NCI-H1694 treated with DMSO at 0.1 percent for 48 hours (cell line): ENCODE measurements around the gene PHGDH.
A peak's percentile ranks its signal among the peaks of the same experiment; 100 is the strongest.
"Not testable (repeated sequence)": the region's sequence is repeated elsewhere in the genome, so short reads cannot be mapped to it uniquely, and the experiment has no call there.

ENCODE experiments used
- DNase-seq: peaks from one replicate; lab custom pipeline; 2025; lab: John Stamatoyannopoulos, UW

Gene PHGDH

GRCh38 chr1:119711804-119712341, at the start of gene PHGDH:
PHGDH (plus strand) TSS chr1:119711934; CDS start chr1:119712023, 89 bp downstream.
- DNase-seq = peak; percentile 83

GRCh38 chr1:119662034-119662437, 49.7 kb upstream of the PHGDH start:
- DNase-seq = no peak

- no peak for DNase-seq
These were observed 47.7 kb upstream of the PHGDH start for GRCh38 chr1:119664067-119664466.

- DNase-seq = no peak
These were observed 44.6 kb upstream of the PHGDH start for GRCh38 chr1:119667173-119667572.

GRCh38 chr1:119670898-119671297, 40.8 kb upstream of the PHGDH start:
- no peak for DNase-seq

- no peak for DNase-seq
These were observed 38.4 kb upstream of the PHGDH start for GRCh38 chr1:119673171-119673940.

- DNase-seq = no peak
These were observed 37.6 kb upstream of the PHGDH start for GRCh38 chr1:119674111-119674526.

- DNase-seq = no peak
These were observed 36.9 kb upstream of the PHGDH start for GRCh38 chr1:119674835-119675289.

- peak; percentile 73 for DNase-seq
These were observed 36.1 kb upstream of the PHGDH start for GRCh38 chr1:119675349-119676345.

GRCh38 chr1:119676571-119677206, 35.0 kb upstream of the PHGDH start:
- no peak for DNase-seq

- DNase-seq = no peak
These were observed 32.5 kb upstream of the PHGDH start for GRCh38 chr1:119679223-119679622.

GRCh38 chr1:119680193-119680592, 31.5 kb upstream of the PHGDH start:
- no peak for DNase-seq

- DNase-seq = no peak
These were observed 31.0 kb upstream of the PHGDH start for GRCh38 chr1:119680723-119681122.

GRCh38 chr1:119681560-119681959, 30.2 kb upstream of the PHGDH start:
- DNase-seq = no peak

GRCh38 chr1:119682141-119682540, 29.6 kb upstream of the PHGDH start:
- DNase-seq = no peak

- DNase-seq = no peak
These were observed 27.8 kb upstream of the PHGDH start for GRCh38 chr1:119683893-119684292.

GRCh38 chr1:119686661-119687060, 25.1 kb upstream of the PHGDH start:
- no peak for DNase-seq

GRCh38 chr1:119687434-119688079, 24.2 kb upstream of the PHGDH start:
- no peak for DNase-seq

GRCh38 chr1:119688810-119689209, 22.9 kb upstream of the PHGDH start:
- no peak for DNase-seq

- no peak for DNase-seq
These were observed 22.2 kb upstream of the PHGDH start for GRCh38 chr1:119689511-119689910.

GRCh38 chr1:119696863-119697262, 14.9 kb upstream of the PHGDH start:
- DNase-seq = not testable (repeated sequence)
